ENCODE results near the gene ZNF283.

- no peak for TF ChIP-seq GATA3 (IDR thresholded peaks at IDR 0.05; ENCODE audit: low read depth, low read length)
- TF ChIP-seq GATA2 (IDR thresholded peaks at IDR 0.05; ENCODE audit: low read depth, low read length), result no peak
Observed at GRCh38 chr19:43780706-43781525, 46.2 kb upstream of the ZNF283 start, which contains the start of gene KCNN4.

All from SH-SY5Y (cell line).